Natural killer cell (primary cell): ENCODE data around the gene SORD. TPM values are rescaled to one million over a fixed set of nuclear protein-coding genes. Genes with fewer than 3 reads are reported as not detected.
"Not testable (repeated sequence)": the region's sequence is repeated elsewhere in the genome, so short reads cannot be mapped to it uniquely, and the experiment has no call there.

ENCODE experiments used
- ATAC-seq, 3 donors: fragments of 150-1000 bp in 2 of 3; fragments of 200-7000 bp in 1 of 3; cut with Tn5 transposase; 1 replicate in 1 of 3; 2 replicates in 2 of 3; pipeline ENCODE4 v1.10.0; 2021; ENCODE audit warnings: mild to moderate bottlenecking in 2 of 3, moderate library complexity in 2 of 3
- DNase-seq, 2 donors: peaks; one replicate each; pipeline versions ENCODE4 v3.0.0 to v3.0.0-alpha.2; 2013 to 2021; ENCODE audit warnings: mixed read lengths in 1 of 2
- H3K27ac ChIP-seq: one replicate; pipeline ENCODE4 v1.5.1; 2013; ENCODE audit warnings: mild to moderate bottlenecking, low read length
- H3K27me3 ChIP-seq: one replicate; pipeline ENCODE4 v1.6.1; 2013; ENCODE audit warnings: low read length; ENCODE audit not compliant: control insufficient read depth, insufficient read depth
- H3K36me3 ChIP-seq: one replicate; pipeline ENCODE4 v1.6.1; 2013; ENCODE audit warnings: low read length; ENCODE audit not compliant: control insufficient read depth, insufficient read depth
- H3K4me1 ChIP-seq: one replicate; pipeline ENCODE4 v1.6.1; 2013; ENCODE audit warnings: low read length; ENCODE audit not compliant: control insufficient read depth, insufficient read depth
- H3K4me3 ChIP-seq: one replicate; pipeline ENCODE4 v1.5.1; 2013; ENCODE audit warnings: low read length
- H3K9me3 ChIP-seq: one replicate; pipeline ENCODE4 v1.6.1; 2013; ENCODE audit warnings: low read length; ENCODE audit not compliant: control insufficient read depth, insufficient read depth
- H3K27ac Mint-ChIP-seq, 2 donors: one replicate each; pipeline ENCODE4 v1.8.0; 2022; ENCODE audit warnings: mild to moderate bottlenecking in 2 of 2, mixed read lengths in 2 of 2, moderate library complexity in 1 of 2
- H3K27me3 Mint-ChIP-seq, 2 donors: one replicate each; pipeline ENCODE4 v1.8.0; 2022; ENCODE audit warnings: low read depth in 2 of 2, mixed read lengths in 2 of 2
- H3K36me3 Mint-ChIP-seq: one replicate; pipeline ENCODE4 v1.8.0; 2022; ENCODE audit warnings: mixed read lengths
- H3K4me1 Mint-ChIP-seq, 2 donors: one replicate each; pipeline ENCODE4 v1.8.0; 2022; ENCODE audit warnings: mixed read lengths in 2 of 2
- H3K4me3 Mint-ChIP-seq: one replicate; pipeline ENCODE4 v1.8.0; 2022; ENCODE audit warnings: mild to moderate bottlenecking, moderate library complexity, mixed read lengths
- H3K9me3 Mint-ChIP-seq, 2 donors: one replicate each; pipeline ENCODE4 v1.8.0; 2022; ENCODE audit warnings: mixed read lengths in 2 of 2
- CTCF ChIP-seq: fragments of 200-600 bp; IDR thresholded peaks from one replicate; pipeline ENCODE4 v1.8.0; 2022; ENCODE audit warnings: antibody characterized with exemption
- WGBS: methylation state at CpG from one replicate; pipeline ENCODE4 v1.1.7; 2013; ENCODE audit warnings: missing lambda C conversion rate; ENCODE audit not compliant: insufficient coverage; 5-methylcytosine and 5-hydroxymethylcytosine counted together
- intact Hi-C: fragments of 100-400 bp; cut with micrococcal nuclease; formaldehyde crosslinking; loops from one replicate; pipeline ENCODE4 v1.14.2; 2022
- total RNA-seq, 4 donors: library from RNA; stranded (reverse); fragments of 120-200 nt in 1 of 4; gene quantifications; one replicate each; pipeline versions ENCODE4 v1.2.3 to v1.2.4, GENCODE V29; 2013 to 2022

The SORD gene
- total RNA-seq, 3 donors from 2014 or later (not counting 1 experiment from before 2014, with no cell fraction given) = 2.6 to 5.7 (median 2.8) TPM

GRCh38 chr15:45021348-45021747, 1.6 kb upstream of the SORD start:
- H3K4me1 Mint-ChIP-seq = peaks cover 8 to 12% of the 10 kb centered on the region in 2 donors
- DNase-seq = no peak
- peaks cover 19% of the 10 kb centered on the region for H3K4me1 ChIP-seq
- H3K9me3 Mint-ChIP-seq = no peaks in the 10 kb centered on the region
- H3K4me3 ChIP-seq = no peak overlapping the region
- H3K27me3 ChIP-seq = no peaks in the 10 kb centered on the region
- H3K27me3 Mint-ChIP-seq = peaks cover 23 to 32% of the 10 kb centered on the region in 2 donors
- H3K9me3 ChIP-seq = no peaks in the 10 kb centered on the region
- no peak for ATAC-seq
- H3K36me3 ChIP-seq = no peaks in the 10 kb centered on the region
- no peak overlapping the region for H3K27ac Mint-ChIP-seq
- intact Hi-C loops = no loop called here
- no peak for TF ChIP-seq CTCF
- no peaks in the 10 kb centered on the region for H3K36me3 Mint-ChIP-seq
- H3K27ac ChIP-seq = no peak overlapping the region
- H3K4me3 Mint-ChIP-seq = peak overlapping the region; percentile 29
- 87% methylated on average over 6 of the region's 6 CpGs for WGBS

GRCh38 chr15:45023659-45024225, 747 bp downstream of the SORD start:
- H3K27ac ChIP-seq = no peak overlapping the region
- Mint-ChIP-seq H3K9me3 (no peaks in the 10 kb centered on the region), H3K27ac (peak overlapping the region; percentile 51 to 78), H3K4me3 (peak overlapping the region; percentile 89), H3K4me1 (peaks cover 8 to 12% of the 10 kb centered on the region in 2 donors), H3K27me3 (peaks cover 10 to 15% of the 10 kb centered on the region in 2 donors), H3K36me3 (no peaks in the 10 kb centered on the region)
- intact Hi-C loops = no loop called here
- no peak for ATAC-seq
- WGBS = 45% methylated on average over 4 of the region's 4 CpGs
- no peaks in the 10 kb centered on the region for H3K27me3 ChIP-seq
- H3K4me1 ChIP-seq = peaks cover 19% of the 10 kb centered on the region
- TF ChIP-seq CTCF = no peak
- no peaks in the 10 kb centered on the region for H3K36me3 ChIP-seq
- H3K4me3 ChIP-seq = peak overlapping the region; percentile 72
- peak in 1 of 2 donors; percentile 4 for DNase-seq
- no peaks in the 10 kb centered on the region for H3K9me3 ChIP-seq

- H3K27me3 Mint-ChIP-seq, intact Hi-C loops, ATAC-seq, H3K27me3 ChIP-seq, H3K4me3 Mint-ChIP-seq, H3K27ac Mint-ChIP-seq, DNase-seq, H3K36me3 ChIP-seq, H3K27ac ChIP-seq, H3K9me3 ChIP-seq, H3K9me3 Mint-ChIP-seq, H3K36me3 Mint-ChIP-seq, H3K4me3 ChIP-seq: not testable (repeated sequence)
- peaks cover 19% of the 10 kb centered on the region for H3K4me1 ChIP-seq
- 92% methylated on average over 2 of the region's 3 CpGs for WGBS
- peaks cover 8 to 12% of the 10 kb centered on the region in 2 donors for H3K4me1 Mint-ChIP-seq
Observed at GRCh38 chr15:45024649-45025048, 1.7 kb downstream of the SORD start.

- H3K4me1 ChIP-seq = peaks cover 19% of the 10 kb centered on the region
- not testable (repeated sequence) for H3K36me3 ChIP-seq, H3K27me3 Mint-ChIP-seq, H3K9me3 Mint-ChIP-seq, H3K27ac Mint-ChIP-seq, H3K4me3 ChIP-seq, DNase-seq, ATAC-seq, H3K9me3 ChIP-seq, H3K36me3 Mint-ChIP-seq, H3K27ac ChIP-seq, H3K4me3 Mint-ChIP-seq, H3K27me3 ChIP-seq
- 100% methylated on average over 3 of the region's 3 CpGs for WGBS
- H3K4me1 Mint-ChIP-seq = peaks cover 8 to 12% of the 10 kb centered on the region in 2 donors
- intact Hi-C loops = loop anchor here (2.0 kb wide), 1 partner anchor 163 kb away; no protein-coding TSS in a partner anchor
Observed at GRCh38 chr15:45025627-45026026, 2.6 kb downstream of the SORD start.
